ENCODE data around the gene ACTA2. TPM values are rescaled to one million over a fixed set of nuclear protein-coding genes. Genes with fewer than 3 reads are reported as not detected.

Gene ACTA2
- total and polyA plus RNA-seq, 4 donors, result 13.2 to 182 (median 73.6) TPM

GRCh38 chr10:88892222-88892967 lies 60.2 kb downstream of the ACTA2 start (continued):
- no peak for TF ChIP-seq MAX (IDR thresholded peaks at IDR 0.05)

GRCh38 chr10:88890681-88891381 lies 61.7 kb downstream of the ACTA2 start:
- H3K9ac ChIP-seq (ENCODE audit: low read depth in 1 of 2, low read length in 2 of 2), result no peak overlapping the region
- H3K4me1 ChIP-seq (ENCODE audit: control insufficient read depth in 4 of 4, insufficient read depth in 4 of 4, low read length in 3 of 4), result peaks cover 7 to 10% (median 10%) of the 10 kb centered on the region in 4 donors
- WGBS, result 96% methylated on average over 4 of the region's 4 CpGs

GRCh38 chr10:88889559-88890337 lies 62.8 kb downstream of the ACTA2 start:
- Histone ChIP-seq H3K9ac (ENCODE audit: low read depth in 1 of 2, low read length in 2 of 2) (no peak overlapping the region), H3K36me3 (ENCODE audit: control insufficient read depth in 4 of 4, insufficient read depth in 3 of 4, low read depth in 1 of 4, low read length in 3 of 4) (no peaks in the 10 kb centered on the region), H3K4me1 (ENCODE audit: control insufficient read depth in 4 of 4, insufficient read depth in 4 of 4, low read length in 3 of 4) (peaks cover 0 to 2% (median 0%) of the 10 kb centered on the region in 4 donors), H3K4me3 (ENCODE audit: low read depth in 1 of 3, low read length in 3 of 3) (no peak overlapping the region), H3K9me3 (ENCODE audit: control insufficient read depth in 4 of 4, low read length in 3 of 4) (no peaks in the 10 kb centered on the region), H3K27ac (ENCODE audit: low read depth in 1 of 2, low read length in 2 of 2) (no peak overlapping the region), H3K27me3 (ENCODE audit: control insufficient read depth in 4 of 4, insufficient read depth in 4 of 4, low read length in 3 of 4) (no peaks in the 10 kb centered on the region)
- 83% methylated on average over 1 of the region's 1 CpG for WGBS
- no peak for DNase-seq (ENCODE audit: low spot score)
- TF ChIP-seq RXRA (IDR thresholded peaks at IDR 0.05) (no peak), SP1 (IDR thresholded peaks at IDR 0.05) (no peak), ZBTB33 (IDR thresholded peaks at IDR 0.05) (no peak), NR2F2 (IDR thresholded peaks at IDR 0.05) (no peak), TAF1 (conservative IDR thresholded peaks at IDR 0.05) (no peak), RAD21 (IDR thresholded peaks at IDR 0.05) (no peak), MAX (IDR thresholded peaks at IDR 0.05) (no peak), EGR1 (IDR thresholded peaks at IDR 0.05; ENCODE audit: low read depth in 2 of 2) (no peak), YY1 (IDR thresholded peaks at IDR 0.05) (no peak), ATF3 (IDR thresholded peaks at IDR 0.05) (no peak), FOXA1 (IDR thresholded peaks at IDR 0.05) (no peak), GABPA (IDR thresholded peaks at IDR 0.05 in 1 of 2, conservative IDR thresholded peaks at IDR 0.05 in 1 of 2) (no peak)

More at GRCh38 chr10:88890681-88891381, 61.7 kb downstream of the ACTA2 start:
- Histone ChIP-seq H3K4me3 (ENCODE audit: low read depth in 1 of 3, low read length in 3 of 3) (no peak overlapping the region), H3K27me3 (ENCODE audit: control insufficient read depth in 4 of 4, insufficient read depth in 4 of 4, low read length in 3 of 4) (no peaks in the 10 kb centered on the region), H3K27ac (ENCODE audit: low read depth in 1 of 2, low read length in 2 of 2) (no peak overlapping the region), H3K9me3 (ENCODE audit: control insufficient read depth in 4 of 4, low read length in 3 of 4) (no peaks in the 10 kb centered on the region), H3K36me3 (ENCODE audit: control insufficient read depth in 4 of 4, insufficient read depth in 3 of 4, low read depth in 1 of 4, low read length in 3 of 4) (no peaks in the 10 kb centered on the region)
- TF ChIP-seq RXRA (IDR thresholded peaks at IDR 0.05) (no peak), HNF4A (conservative IDR thresholded peaks at IDR 0.05) (no peak), REST (IDR thresholded peaks at IDR 0.05) (no peak), HNF4G (IDR thresholded peaks at IDR 0.05) (no peak), FOXA1 (IDR thresholded peaks at IDR 0.05) (no peak), GABPA (IDR thresholded peaks at IDR 0.05 in 1 of 2, conservative IDR thresholded peaks at IDR 0.05 in 1 of 2) (no peak), JUND (IDR thresholded peaks at IDR 0.05) (no peak), FOXA2 (IDR thresholded peaks at IDR 0.05) (no peak), MAX (IDR thresholded peaks at IDR 0.05) (no peak), TAF1 (conservative IDR thresholded peaks at IDR 0.05) (no peak), YY1 (IDR thresholded peaks at IDR 0.05) (no peak)
- no peak for DNase-seq (ENCODE audit: low spot score)
